Breast epithelium (tissue), 4 donors: ENCODE data around the gene TRIOBP. TPM values are rescaled to one million over a fixed set of nuclear protein-coding genes. Genes with fewer than 3 reads are reported as not detected.
"Not testable (repeated sequence)": the region's sequence is repeated elsewhere in the genome, so short reads cannot be mapped to it uniquely, and the experiment has no call there.

Experiments
- DNase-seq, 2 donors: peaks; one replicate each; pipeline ENCODE4 v3.0.0-alpha.2; 2019; ENCODE audit warnings: low spot score in 2 of 2
- H3K27ac ChIP-seq, 2 donors: fragments of 200-600 bp; sonication (generic) in 1 of 2; one replicate each; pipeline ENCODE4 v1.5.1; 2016 to 2019; ENCODE audit warnings: mild to moderate bottlenecking in 1 of 2
- H3K27me3 ChIP-seq, 2 donors: fragments of 200-600 bp; sonication (generic) in 1 of 2; one replicate each; pipeline versions ENCODE4 v1.5.1 to v1.6.0; 2017 to 2019; ENCODE audit warnings: control low read depth in 1 of 2, mild to moderate bottlenecking in 1 of 2
- H3K36me3 ChIP-seq: fragments of 200-600 bp; one replicate; pipeline ENCODE4 v1.5.1; 2019
- H3K4me1 ChIP-seq, 2 donors: fragments of 200-600 bp; sonication (generic); one replicate each; pipeline ENCODE4 v1.5.1; 2016 to 2019; ENCODE audit warnings: control low read depth in 1 of 2
- H3K4me3 ChIP-seq, 3 donors: fragments of 200-600 bp; sonication (generic); 1 replicate in 2 of 3; 2 replicates in 1 of 3; pipeline ENCODE4 v1.5.1; 2016 to 2019; ENCODE audit warnings: mild to moderate bottlenecking in 3 of 3, moderate library complexity in 2 of 3
- H3K9me3 ChIP-seq, 2 donors: fragments of 200-600 bp; sonication (generic) in 1 of 2; one replicate each; pipeline ENCODE4 v1.5.1; 2016 to 2019; ENCODE audit warnings: control low read depth in 1 of 2
- POLR2A ChIP-seq: fragments of 450-650 bp; IDR thresholded peaks from one replicate; pipeline ENCODE4 v1.6.1; 2016; ENCODE audit warnings: antibody characterized with exemption, mild to moderate bottlenecking, moderate library complexity
- POLR2AphosphoS5 ChIP-seq, 3 donors: sonication (generic); formaldehyde crosslinking; IDR thresholded peaks; one replicate each; pipeline ENCODE4 v1.6.1; 2017; ENCODE audit warnings: antibody characterized with exemption in 3 of 3
- intact Hi-C: fragments of 100-400 bp; cut with DNase I; formaldehyde crosslinking; loops from one replicate; pipeline ENCODE4 v1.15.1; 2023; ENCODE audit warnings: low total_unique reads
- total RNA-seq, 3 donors: library from RNA; depleted of rRNA; stranded (reverse); fragments of >200 nt; gene quantifications; one replicate each; pipeline ENCODE4 v1.1.0, GENCODE V29; 2016
- TF ChIP-seq, protein P1 (sequence below), 3 donors: fragments of 450-650 bp; IDR thresholded peaks; one replicate each; pipeline ENCODE4 v1.5.1; 2016 to 2017; ENCODE audit warnings: antibody characterized with exemption in 3 of 3, mild to moderate bottlenecking in 3 of 3, moderate library complexity in 3 of 3

The TRIOBP gene
- total RNA-seq, 3 donors from 2014 or later = 78.3 to 95.0 (median 88.3) TPM

GRCh38 chr22:37797874-37798500, 101.1 kb downstream of the TRIOBP start:
- Histone ChIP-seq H3K27ac (no peak overlapping the region), H3K4me1 (no peaks in the 10 kb centered on the region), H3K9me3 (no peaks in the 10 kb centered on the region), H3K36me3 (no peaks in the 10 kb centered on the region), H3K4me3 (no peak overlapping the region), H3K27me3 (no peaks in the 10 kb centered on the region)
- TF ChIP-seq POLR2AphosphoS5 (IDR thresholded peaks at IDR 0.05) (no peak), POLR2A (no peak)
- TF ChIP-seq, protein P1, sequence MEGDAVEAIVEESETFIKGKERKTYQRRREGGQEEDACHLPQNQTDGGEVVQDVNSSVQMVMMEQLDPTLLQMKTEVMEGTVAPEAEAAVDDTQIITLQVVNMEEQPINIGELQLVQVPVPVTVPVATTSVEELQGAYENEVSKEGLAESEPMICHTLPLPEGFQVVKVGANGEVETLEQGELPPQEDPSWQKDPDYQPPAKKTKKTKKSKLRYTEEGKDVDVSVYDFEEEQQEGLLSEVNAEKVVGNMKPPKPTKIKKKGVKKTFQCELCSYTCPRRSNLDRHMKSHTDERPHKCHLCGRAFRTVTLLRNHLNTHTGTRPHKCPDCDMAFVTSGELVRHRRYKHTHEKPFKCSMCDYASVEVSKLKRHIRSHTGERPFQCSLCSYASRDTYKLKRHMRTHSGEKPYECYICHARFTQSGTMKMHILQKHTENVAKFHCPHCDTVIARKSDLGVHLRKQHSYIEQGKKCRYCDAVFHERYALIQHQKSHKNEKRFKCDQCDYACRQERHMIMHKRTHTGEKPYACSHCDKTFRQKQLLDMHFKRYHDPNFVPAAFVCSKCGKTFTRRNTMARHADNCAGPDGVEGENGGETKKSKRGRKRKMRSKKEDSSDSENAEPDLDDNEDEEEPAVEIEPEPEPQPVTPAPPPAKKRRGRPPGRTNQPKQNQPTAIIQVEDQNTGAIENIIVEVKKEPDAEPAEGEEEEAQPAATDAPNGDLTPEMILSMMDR (IDR thresholded peaks at IDR 0.05) = no peak
- DNase-seq = no peak
- intact Hi-C loops = loop anchor here (10.0 kb wide), 1 partner anchor 143 kb away; the partner anchor contains the start of gene PDXP

- not testable (repeated sequence) for H3K4me1 ChIP-seq, H3K9me3 ChIP-seq, H3K36me3 ChIP-seq, H3K27ac ChIP-seq, H3K4me3 ChIP-seq, DNase-seq, H3K27me3 ChIP-seq
- intact Hi-C loops = loop anchor here (10.0 kb wide), 1 partner anchor 145 kb away; the partner anchor contains the start of gene PDXP
Observed at GRCh38 chr22:37799979-37800378, 103.1 kb downstream of the TRIOBP start.

GRCh38 chr22:37801946-37802309, 105.1 kb downstream of the TRIOBP start:
- no peaks in the 10 kb centered on the region for H3K27me3 ChIP-seq
- H3K4me3 ChIP-seq = peak overlapping the region; percentile 51 to 78 (median 62)
- H3K36me3 ChIP-seq = no peaks in the 10 kb centered on the region
- H3K4me1 ChIP-seq = peaks cover 0 to 12% of the 10 kb centered on the region in 2 donors
- TF ChIP-seq POLR2AphosphoS5 (IDR thresholded peaks at IDR 0.05) (no peak), POLR2A (no peak)
- TF ChIP-seq, protein P1 (IDR thresholded peaks at IDR 0.05) = no peak
- H3K27ac ChIP-seq = peak overlapping the region; percentile 89 to 94
- DNase-seq = no peak
- no peaks in the 10 kb centered on the region for H3K9me3 ChIP-seq
- intact Hi-C loops = no loop called here

DNA sequence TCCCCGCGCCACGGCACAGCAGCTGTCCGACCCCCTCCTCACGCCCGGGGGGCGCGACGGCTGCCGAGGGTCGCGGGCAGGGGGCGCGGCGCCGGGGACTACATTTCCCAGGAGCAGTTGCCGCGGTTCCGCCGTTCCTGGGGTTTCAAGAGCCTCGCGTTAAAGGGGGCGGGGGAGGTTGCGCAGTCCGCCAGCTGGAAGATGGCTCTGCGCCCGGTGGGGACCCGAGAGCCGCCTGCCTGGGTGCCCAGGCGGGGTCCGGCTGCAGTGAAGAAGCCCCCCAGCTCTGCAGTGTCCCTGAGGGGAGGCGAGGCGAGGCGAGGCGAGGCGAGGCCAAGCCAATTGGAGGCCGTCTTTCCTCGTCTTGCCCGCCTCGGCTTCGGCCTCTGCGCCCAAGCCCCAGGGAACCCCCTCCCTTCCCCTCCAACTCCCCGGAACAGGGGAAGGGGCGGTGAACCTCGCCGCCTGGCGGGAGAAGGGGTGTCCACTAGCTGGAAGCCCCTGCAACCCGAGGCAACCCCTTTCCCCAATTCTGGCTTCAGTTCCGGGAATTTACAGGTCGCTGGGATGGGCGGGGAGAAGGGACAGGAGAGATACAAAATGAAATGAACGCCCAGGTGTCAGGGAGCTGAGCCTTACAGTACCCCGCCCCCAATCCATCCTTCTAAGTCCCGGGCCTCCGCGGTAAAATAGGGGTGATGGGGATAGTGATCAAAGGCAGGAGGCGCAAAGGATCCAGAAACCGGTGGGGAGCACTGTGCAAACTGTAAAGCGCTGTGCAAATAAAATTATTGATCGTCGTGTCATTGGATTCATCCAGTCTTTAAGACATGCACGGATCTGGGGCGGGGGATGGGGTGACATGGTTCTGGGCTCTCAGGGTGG, 105.7 kb downstream of the TRIOBP start:
- Histone ChIP-seq H3K27ac (peak overlapping the region; percentile 89 to 94), H3K27me3 (no peaks in the 10 kb centered on the region), H3K4me1 (peaks cover 0 to 12% of the 10 kb centered on the region in 2 donors), H3K36me3 (no peaks in the 10 kb centered on the region), H3K9me3 (no peaks in the 10 kb centered on the region), H3K4me3 (peak overlapping the region; percentile 51 to 78 (median 62))
- peak in 1 of 2 donors; percentile 50 for DNase-seq
- intact Hi-C loops = no loop called here
- no peak for TF ChIP-seq POLR2A
- peak; percentile 12 to 71 (median 41) for TF ChIP-seq POLR2AphosphoS5 (IDR thresholded peaks at IDR 0.05)
- TF ChIP-seq, protein P1 (IDR thresholded peaks at IDR 0.05) = no peak

DNA sequence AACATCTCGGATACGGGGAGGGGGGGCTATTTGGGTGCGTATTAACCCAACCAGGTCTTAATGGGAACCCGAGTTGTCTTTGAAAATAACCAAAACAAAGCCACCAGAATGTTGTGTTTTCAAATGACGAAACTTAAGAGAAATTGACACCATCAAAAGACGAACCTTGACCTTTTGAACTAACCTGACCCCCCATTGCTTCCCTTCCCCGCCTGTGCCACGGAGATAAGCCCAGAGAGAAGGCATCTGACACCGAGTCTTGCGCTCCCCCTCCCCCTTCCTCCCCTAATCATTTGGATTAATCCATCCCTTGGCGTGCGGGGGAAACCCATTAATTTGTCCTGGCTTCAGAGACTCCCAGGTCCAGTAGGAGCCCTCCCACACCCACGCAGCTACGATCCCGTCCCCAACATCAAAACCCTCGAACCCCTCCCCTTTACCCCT, 106.4 kb downstream of the TRIOBP start:
- Histone ChIP-seq H3K4me3 (peak overlapping the region; percentile 51 to 78 (median 62)), H3K27me3 (no peaks in the 10 kb centered on the region), H3K4me1 (peaks cover under 1 to 12% of the 10 kb centered on the region in 2 donors), H3K36me3 (no peaks in the 10 kb centered on the region), H3K9me3 (no peaks in the 10 kb centered on the region), H3K27ac (peak overlapping the region; percentile 89 to 94)
- intact Hi-C loops = no loop called here
- no peak for DNase-seq
- no peak for TF ChIP-seq POLR2A
- TF ChIP-seq POLR2AphosphoS5 (IDR thresholded peaks at IDR 0.05) = no peak
- TF ChIP-seq, protein P1 (IDR thresholded peaks at IDR 0.05) = no peak
